Left renal cortex interstitium (tissue), 4 donors: ENCODE results near the gene PTGES3L. TPM values are rescaled to one million over a fixed set of nuclear protein-coding genes. Genes with fewer than 3 reads are reported as not detected.
"Not testable (repeated sequence)": the region's sequence is repeated elsewhere in the genome, so short reads cannot be mapped to it uniquely, and the experiment has no call there.

Experiments used
- DNase-seq, 4 donors: peaks; one replicate each; pipeline ENCODE4 v3.0.0-alpha.2; 2013; ENCODE audit warnings: low read depth in 4 of 4, low spot score in 2 of 4, missing footprints in 1 of 4
- polyA plus RNA-seq, 4 donors: library from polyadenylated mRNA; unstranded; fragments of 120-200 nt; gene quantifications; one replicate each; pipeline ENCODE4 v1.2.1, GENCODE V29; 2013; ENCODE audit not compliant: insufficient read length in 4 of 4

PTGES3L gene
- polyA plus RNA-seq, 4 donors: 0.87 to 3.3 (median 2.5) TPM

GRCh38 chr17:42985225-42985624, 5.3 kb upstream of the PTGES3L start:
- no peak for DNase-seq

- DNase-seq: no peak
Measured at GRCh38 chr17:42982266-42982665, 2.4 kb upstream of the PTGES3L start.

- DNase-seq: no peak
Measured at GRCh38 chr17:42980766-42981397, 1.0 kb upstream of the PTGES3L start.

- peak in 3 of 4 donors; percentile 75 to 88 (median 79) for DNase-seq
Measured at GRCh38 chr17:42980274-42980765, 440 bp upstream of the PTGES3L start, which contains the start of gene RUNDC1. Gene RUNDC1 (plus strand): TSS chr17:42980565. CDS start chr17:42980577, 12 bp downstream.

- not testable (repeated sequence) for DNase-seq
Measured at GRCh38 chr17:42975701-42976100, 4.2 kb downstream of the PTGES3L start.

GRCh38 chr17:42975265-42975664, 4.6 kb downstream of the PTGES3L start:
- no peak for DNase-seq

GRCh38 chr17:42973323-42973722, 6.6 kb downstream of the PTGES3L start:
- not testable (repeated sequence) for DNase-seq

- no peak for DNase-seq
Measured at GRCh38 chr17:42971589-42971988, 8.3 kb downstream of the PTGES3L start.

- no peak for DNase-seq
Measured at GRCh38 chr17:42969001-42969581, 10.8 kb downstream of the PTGES3L start.

GRCh38 chr17:42967925-42968324, 12.0 kb downstream of the PTGES3L start:
- no peak for DNase-seq

- peak; percentile 86 to 92 (median 88) for DNase-seq
Measured at GRCh38 chr17:42964161-42964932, 15.5 kb downstream of the PTGES3L start, which contains the start of gene AARSD1. Gene AARSD1 (minus strand): TSS chr17:42964454. CDS start chr17:42964440, 14 bp downstream.

GRCh38 chr17:42953669-42954068, 26.2 kb downstream of the PTGES3L start:
- DNase-seq: no peak

GRCh38 chr17:42950044-42950783, 29.7 kb downstream of the PTGES3L start:
- DNase-seq: no peak

- DNase-seq: no peak
Measured at GRCh38 chr17:42946812-42947211, 33.1 kb downstream of the PTGES3L start.

- no peak for DNase-seq
Measured at GRCh38 chr17:42944211-42944610, 35.7 kb downstream of the PTGES3L start.

- peak in 1 of 4 donors; percentile 28 for DNase-seq
Measured at GRCh38 chr17:42937712-42938596, 41.9 kb downstream of the PTGES3L start.

GRCh38 chr17:42929497-42929844, 50.4 kb downstream of the PTGES3L start:
- DNase-seq: no peak

- peak in 1 of 4 donors; percentile 44 for DNase-seq
Measured at GRCh38 chr17:42928714-42929496, 51.0 kb downstream of the PTGES3L start.

- DNase-seq: no peak
Measured at GRCh38 chr17:42924891-42925290, 55.0 kb downstream of the PTGES3L start.
